Upper lobe of left lung (tissue), 4 donors: ENCODE data around the gene C11orf58.

Experiments used
- CTCF ChIP-seq, 6 experiments: fragments of 450-650 bp in 4 of 6; fragments of 200-600 bp in 2 of 6; sonication (generic) in 2 of 6; IDR thresholded peaks; one replicate each; pipeline ENCODE4 v1.5.1; 2016 to 2019; ENCODE audit warnings: antibody characterized with exemption in 6 of 6
- EP300 ChIP-seq, 4 donors: sonication (generic); formaldehyde crosslinking; IDR thresholded peaks; one replicate each; pipeline ENCODE4 v1.5.1; 2017; ENCODE audit warnings: antibody characterized with exemption in 4 of 4, control low read depth in 2 of 4
- POLR2A ChIP-seq, 4 donors: fragments of 450-650 bp; IDR thresholded peaks; one replicate each; pipeline ENCODE4 v1.5.1; 2016 to 2017; ENCODE audit warnings: antibody characterized with exemption in 4 of 4, mild to moderate bottlenecking in 2 of 4
- POLR2AphosphoS5 ChIP-seq, 2 donors: sonication (generic); formaldehyde crosslinking; IDR thresholded peaks; one replicate each; pipeline ENCODE4 v1.5.1; 2017; ENCODE audit warnings: antibody characterized with exemption in 2 of 2

DNA sequence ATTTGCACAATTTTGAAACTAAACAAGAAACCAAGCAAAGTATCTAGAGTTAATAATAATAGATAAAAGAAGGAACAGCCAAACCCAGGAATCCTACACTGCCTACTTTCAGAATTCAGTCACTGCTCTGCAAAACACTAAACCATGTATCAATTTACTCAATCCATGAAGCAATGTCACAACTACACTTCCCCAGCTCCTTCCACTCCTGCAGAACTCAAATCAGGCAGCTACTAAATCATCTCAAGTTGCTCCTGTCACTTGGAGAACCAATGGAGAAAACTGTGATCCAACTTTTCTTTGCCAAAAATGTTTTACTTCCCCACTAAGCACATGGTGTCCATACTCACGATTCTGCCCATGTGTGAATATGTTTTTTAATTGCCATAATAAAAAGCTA is 24.9 kb upstream of the C11orf58 start:
- TF ChIP-seq POLR2A (IDR thresholded peaks at IDR 0.05) (no peak), POLR2AphosphoS5 (IDR thresholded peaks at IDR 0.05) (no peak), CTCF (IDR thresholded peaks at IDR 0.05) (no peak), EP300 (IDR thresholded peaks at IDR 0.05) (no peak)
